ENCODE data around the gene UNC13C.

Gene UNC13C

DNA sequence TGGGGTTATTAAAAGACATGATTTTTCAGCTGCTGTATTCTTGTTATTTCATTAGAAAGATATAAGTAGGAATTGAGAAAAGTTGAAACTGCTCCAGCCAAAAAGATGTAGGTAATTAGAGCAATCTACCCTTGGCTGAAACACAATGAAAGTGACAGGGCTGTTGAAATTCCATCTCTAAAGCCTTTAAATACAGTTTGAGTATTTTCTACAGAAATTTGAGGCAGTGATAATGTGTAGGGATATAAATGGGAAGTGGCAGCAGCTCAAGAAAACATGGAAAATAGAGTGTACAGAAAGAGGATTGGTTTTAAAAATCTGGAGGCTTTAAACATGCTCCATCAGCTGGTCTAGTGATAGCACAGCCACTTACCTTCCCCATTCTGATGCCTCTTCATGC is 22.8 kb upstream of the UNC13C start:
- TF ChIP-seq, protein P1, sequence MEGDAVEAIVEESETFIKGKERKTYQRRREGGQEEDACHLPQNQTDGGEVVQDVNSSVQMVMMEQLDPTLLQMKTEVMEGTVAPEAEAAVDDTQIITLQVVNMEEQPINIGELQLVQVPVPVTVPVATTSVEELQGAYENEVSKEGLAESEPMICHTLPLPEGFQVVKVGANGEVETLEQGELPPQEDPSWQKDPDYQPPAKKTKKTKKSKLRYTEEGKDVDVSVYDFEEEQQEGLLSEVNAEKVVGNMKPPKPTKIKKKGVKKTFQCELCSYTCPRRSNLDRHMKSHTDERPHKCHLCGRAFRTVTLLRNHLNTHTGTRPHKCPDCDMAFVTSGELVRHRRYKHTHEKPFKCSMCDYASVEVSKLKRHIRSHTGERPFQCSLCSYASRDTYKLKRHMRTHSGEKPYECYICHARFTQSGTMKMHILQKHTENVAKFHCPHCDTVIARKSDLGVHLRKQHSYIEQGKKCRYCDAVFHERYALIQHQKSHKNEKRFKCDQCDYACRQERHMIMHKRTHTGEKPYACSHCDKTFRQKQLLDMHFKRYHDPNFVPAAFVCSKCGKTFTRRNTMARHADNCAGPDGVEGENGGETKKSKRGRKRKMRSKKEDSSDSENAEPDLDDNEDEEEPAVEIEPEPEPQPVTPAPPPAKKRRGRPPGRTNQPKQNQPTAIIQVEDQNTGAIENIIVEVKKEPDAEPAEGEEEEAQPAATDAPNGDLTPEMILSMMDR (IDR thresholded peaks at IDR 0.05; ENCODE audit: low read depth, low read length, poor library complexity, severe bottlenecking) = no peak
- no peak for TF ChIP-seq EZH2phosphoT487 (IDR thresholded peaks at IDR 0.05; ENCODE audit: borderline replicate concordance, low read length)
- no peaks in the 10 kb centered on the region for H3K4me1 ChIP-seq (ENCODE audit: control insufficient read depth, low read length)
- no peaks in the 10 kb centered on the region for H3F3A ChIP-seq (ENCODE audit: control insufficient read depth, insufficient read depth)
- no peak overlapping the region for H3K4me2 ChIP-seq (ENCODE audit: low read length)
- H3K4me3 ChIP-seq (ENCODE audit: low read length) = no peak overlapping the region
- no peaks in the 10 kb centered on the region for H3K9me2 ChIP-seq (replicated peaks; ENCODE audit: control insufficient read depth, low read length)
- H3K79me2 ChIP-seq (ENCODE audit: control insufficient read depth, low read length) = no peaks in the 10 kb centered on the region
- no peaks in the 10 kb centered on the region for H3K27me3 ChIP-seq (ENCODE audit: control insufficient read depth, low read length)
- no peaks in the 10 kb centered on the region for H3K9me3 ChIP-seq (ENCODE audit: control insufficient read depth, insufficient read depth, low read length)
- no peak overlapping the region for H3K27ac ChIP-seq (ENCODE audit: low read depth, low read length)
- no peaks in the 10 kb centered on the region for H3K36me3 ChIP-seq (ENCODE audit: control insufficient read depth, low read length)
- H4K20me1 ChIP-seq (ENCODE audit: control insufficient read depth, insufficient read depth, low read depth, low read length) = no peaks in the 10 kb centered on the region

DNA sequence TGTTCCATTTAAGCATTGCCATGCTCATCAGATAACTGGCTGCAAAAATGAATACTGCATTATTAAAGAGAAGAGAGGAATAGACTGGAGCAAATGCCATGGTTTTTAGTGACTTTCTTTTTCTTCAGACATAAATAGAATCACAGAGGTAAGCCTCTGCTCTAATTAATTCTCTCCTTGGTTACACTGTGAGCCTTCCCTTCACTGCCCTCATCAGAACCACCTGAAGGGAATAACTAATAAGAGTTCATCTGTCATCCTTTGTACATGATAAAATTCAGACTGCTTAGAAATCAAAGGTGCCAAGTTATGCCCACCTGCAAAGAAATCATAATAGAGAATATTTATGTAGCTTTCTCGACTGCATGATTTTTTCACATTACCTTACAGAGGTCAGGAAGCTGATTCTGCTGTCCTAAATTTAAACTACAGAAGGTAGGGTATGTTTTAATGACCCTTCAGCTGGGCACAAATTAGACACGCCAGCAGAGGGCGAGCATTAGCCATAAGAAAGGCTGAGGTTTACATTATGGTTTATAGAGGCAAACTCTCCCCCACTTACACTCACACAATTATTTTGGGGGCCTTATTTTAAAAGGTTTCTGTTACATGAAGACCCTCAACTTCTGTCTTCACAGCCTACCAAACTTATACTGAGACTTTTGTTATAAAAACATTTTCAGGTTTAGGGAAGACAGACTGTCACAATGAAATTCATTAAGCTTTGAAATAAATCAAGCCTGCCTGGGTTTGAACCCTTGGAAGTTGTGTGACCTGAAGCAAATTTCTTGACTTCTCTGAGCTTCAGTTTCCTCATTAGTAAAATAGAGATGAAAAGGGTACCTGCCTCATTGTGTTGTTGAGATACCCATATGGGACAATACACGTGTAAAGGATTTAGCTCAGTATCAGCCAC is 15.3 kb upstream of the UNC13C start:
- TF ChIP-seq EZH2phosphoT487 (IDR thresholded peaks at IDR 0.05; ENCODE audit: borderline replicate concordance, low read length) = no peak
- TF ChIP-seq, protein P1 (IDR thresholded peaks at IDR 0.05; ENCODE audit: low read depth, low read length, poor library complexity, severe bottlenecking) = peak; percentile 71
- no peaks in the 10 kb centered on the region for H3K4me1 ChIP-seq (ENCODE audit: control insufficient read depth, low read length)
- no peak overlapping the region for H3K27ac ChIP-seq (ENCODE audit: low read depth, low read length)
- H4K20me1 ChIP-seq (ENCODE audit: control insufficient read depth, insufficient read depth, low read depth, low read length) = no peaks in the 10 kb centered on the region
- H3K9me2 ChIP-seq (replicated peaks; ENCODE audit: control insufficient read depth, low read length) = no peaks in the 10 kb centered on the region
- no peak overlapping the region for H3K4me2 ChIP-seq (ENCODE audit: low read length)
- no peaks in the 10 kb centered on the region for H3K79me2 ChIP-seq (ENCODE audit: control insufficient read depth, low read length)
- H3K36me3 ChIP-seq (ENCODE audit: control insufficient read depth, low read length) = no peaks in the 10 kb centered on the region
- H3K9me3 ChIP-seq (ENCODE audit: control insufficient read depth, insufficient read depth, low read length) = no peaks in the 10 kb centered on the region
- no peak overlapping the region for H3K4me3 ChIP-seq (ENCODE audit: low read length)
- H3F3A ChIP-seq (ENCODE audit: control insufficient read depth, insufficient read depth) = no peaks in the 10 kb centered on the region
- no peaks in the 10 kb centered on the region for H3K27me3 ChIP-seq (ENCODE audit: control insufficient read depth, low read length)

DNA sequence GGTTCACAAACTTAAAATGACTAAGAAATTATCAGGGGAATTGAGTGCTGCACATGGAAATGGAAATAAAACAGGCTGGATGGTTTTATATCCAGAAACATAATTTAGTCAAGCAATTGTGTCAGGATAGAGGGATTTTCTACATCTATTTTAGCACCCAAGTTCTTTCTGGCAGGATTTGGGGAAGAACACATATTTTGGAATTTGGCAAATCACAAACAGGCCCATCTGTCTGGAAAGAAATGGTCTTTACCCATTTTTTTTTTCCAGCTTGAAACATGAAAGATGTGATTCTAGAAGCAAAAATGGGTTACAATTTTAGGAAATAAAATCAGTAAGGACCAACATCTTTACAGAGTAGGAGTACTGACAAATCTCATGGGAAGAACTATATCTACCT is 14.4 kb upstream of the UNC13C start:
- H3K4me2 ChIP-seq (ENCODE audit: low read length) = no peak overlapping the region
- no peaks in the 10 kb centered on the region for H3K4me1 ChIP-seq (ENCODE audit: control insufficient read depth, low read length)
- H3F3A ChIP-seq (ENCODE audit: control insufficient read depth, insufficient read depth) = no peaks in the 10 kb centered on the region
- H4K20me1 ChIP-seq (ENCODE audit: control insufficient read depth, insufficient read depth, low read depth, low read length) = no peaks in the 10 kb centered on the region
- no peaks in the 10 kb centered on the region for H3K9me2 ChIP-seq (replicated peaks; ENCODE audit: control insufficient read depth, low read length)
- H3K4me3 ChIP-seq (ENCODE audit: low read length) = no peak overlapping the region
- TF ChIP-seq EZH2phosphoT487 (IDR thresholded peaks at IDR 0.05; ENCODE audit: borderline replicate concordance, low read length) = no peak
- TF ChIP-seq, protein P1 (IDR thresholded peaks at IDR 0.05; ENCODE audit: low read depth, low read length, poor library complexity, severe bottlenecking) = no peak
- H3K36me3 ChIP-seq (ENCODE audit: control insufficient read depth, low read length) = no peaks in the 10 kb centered on the region
- H3K27me3 ChIP-seq (ENCODE audit: control insufficient read depth, low read length) = no peaks in the 10 kb centered on the region
- no peaks in the 10 kb centered on the region for H3K9me3 ChIP-seq (ENCODE audit: control insufficient read depth, insufficient read depth, low read length)
- H3K79me2 ChIP-seq (ENCODE audit: control insufficient read depth, low read length) = no peaks in the 10 kb centered on the region
- no peak overlapping the region for H3K27ac ChIP-seq (ENCODE audit: low read depth, low read length)
